Activated T-cell treated with anti-CD3 and anti-CD28 coated beads, Interleukin-2, amount 50 U/mL, for 72 hours (primary cell): ENCODE results near the gene PRKN. TPM values are rescaled to one million over a fixed set of nuclear protein-coding genes. Genes with fewer than 3 reads are reported as not detected.
"Not testable (repeated sequence)": the region's sequence is repeated elsewhere in the genome, so short reads cannot be mapped to it uniquely, and the experiment has no call there.

Experiments
- ATAC-seq, 2 donors: fragments of 150-1000 bp; cut with Tn5 transposase; replicated peaks in 1 of 2; 2 replicates each; pipeline ENCODE4 v1.10.0; 2021; ENCODE audit warnings: moderate library complexity in 2 of 2, mild to moderate bottlenecking in 1 of 2
- DNase-seq, 2 donors: peaks; one replicate each; pipeline ENCODE4 v3.0.0; 2021 to 2022; ENCODE audit warnings: mixed read lengths in 1 of 2
- H3K27ac Mint-ChIP-seq: one replicate; pipeline ENCODE4 v1.8.0; 2022; ENCODE audit warnings: mild to moderate bottlenecking, moderate library complexity, mixed read lengths
- H3K27me3 Mint-ChIP-seq: one replicate; pipeline ENCODE4 v1.8.0; 2022; ENCODE audit warnings: low read depth, mixed read lengths
- H3K36me3 Mint-ChIP-seq, 2 donors: one replicate each; pipeline ENCODE4 v1.8.0; 2022; ENCODE audit warnings: mixed read lengths in 2 of 2, mild to moderate bottlenecking in 1 of 2; ENCODE audit not compliant: insufficient read depth in 2 of 2
- H3K4me1 Mint-ChIP-seq: one replicate; pipeline ENCODE4 v1.8.0; 2022; ENCODE audit warnings: low read depth, mixed read lengths
- H3K4me3 Mint-ChIP-seq, 2 donors: one replicate each; pipeline ENCODE4 v1.8.0; 2022; ENCODE audit warnings: mild to moderate bottlenecking in 2 of 2, mixed read lengths in 2 of 2, moderate library complexity in 2 of 2
- H3K9me3 Mint-ChIP-seq, 2 donors: one replicate each; pipeline ENCODE4 v1.8.0; 2022; ENCODE audit warnings: mixed read lengths in 2 of 2
- total RNA-seq, 2 donors: library from RNA; stranded (reverse); gene quantifications; one replicate each; pipeline ENCODE4 v1.2.3, GENCODE V29; 2022

The PRKN gene
- total RNA-seq, 2 donors from 2014 or later, result 2.5 to 2.8 TPM

- no peaks in the 10 kb centered on the region for H3K36me3 Mint-ChIP-seq
- no peaks in the 10 kb centered on the region for H3K9me3 Mint-ChIP-seq
- no peak for DNase-seq
- H3K27ac Mint-ChIP-seq, result no peak overlapping the region
- no peaks in the 10 kb centered on the region for H3K4me1 Mint-ChIP-seq
- no peak for ATAC-seq
- H3K4me3 Mint-ChIP-seq, result no peak overlapping the region
- no peaks in the 10 kb centered on the region for H3K27me3 Mint-ChIP-seq
Observed at GRCh38 chr6:161903584-161904212, 823.9 kb downstream of the PRKN start.

- Mint-ChIP-seq H3K27me3 (no peaks in the 10 kb centered on the region), H3K4me3 (no peak overlapping the region), H3K27ac (no peak overlapping the region), H3K4me1 (no peaks in the 10 kb centered on the region), H3K9me3 (no peaks in the 10 kb centered on the region), H3K36me3 (no peaks in the 10 kb centered on the region)
- DNase-seq (no peak), ATAC-seq (no peak)
Observed at GRCh38 chr6:161901740-161902426, 825.7 kb downstream of the PRKN start.

GRCh38 chr6:161894436-161894835 lies 833.1 kb downstream of the PRKN start:
- DNase-seq, result no peak
- Mint-ChIP-seq H3K4me1 (no peaks in the 10 kb centered on the region), H3K4me3 (no peak overlapping the region), H3K27me3 (no peaks in the 10 kb centered on the region), H3K9me3 (no peaks in the 10 kb centered on the region), H3K36me3 (no peaks in the 10 kb centered on the region), H3K27ac (no peak overlapping the region)
- no peak for ATAC-seq

- H3K36me3 Mint-ChIP-seq, result no peaks in the 10 kb centered on the region
- H3K27me3 Mint-ChIP-seq, result no peaks in the 10 kb centered on the region
- H3K27ac Mint-ChIP-seq, result no peak overlapping the region
- H3K4me1 Mint-ChIP-seq, result no peaks in the 10 kb centered on the region
- ATAC-seq, result no peak
- no peak for DNase-seq
- H3K9me3 Mint-ChIP-seq, result no peaks in the 10 kb centered on the region
- H3K4me3 Mint-ChIP-seq, result no peak overlapping the region
Observed at GRCh38 chr6:161891542-161891941, 836.0 kb downstream of the PRKN start.

GRCh38 chr6:161890832-161891297 lies 836.7 kb downstream of the PRKN start:
- Mint-ChIP-seq H3K4me3 (no peak overlapping the region), H3K36me3 (no peaks in the 10 kb centered on the region), H3K27me3 (no peaks in the 10 kb centered on the region), H3K27ac (no peak overlapping the region), H3K9me3 (no peaks in the 10 kb centered on the region), H3K4me1 (no peaks in the 10 kb centered on the region)
- ATAC-seq, result no peak
- DNase-seq, result no peak

GRCh38 chr6:161890133-161890831 lies 837.3 kb downstream of the PRKN start:
- DNase-seq (no peak), ATAC-seq (no peak)
- no peak overlapping the region for H3K4me3 Mint-ChIP-seq
- H3K36me3 Mint-ChIP-seq, result no peaks in the 10 kb centered on the region
- no peaks in the 10 kb centered on the region for H3K27me3 Mint-ChIP-seq
- no peaks in the 10 kb centered on the region for H3K4me1 Mint-ChIP-seq
- H3K9me3 Mint-ChIP-seq, result no peaks in the 10 kb centered on the region
- H3K27ac Mint-ChIP-seq, result no peak overlapping the region

- Mint-ChIP-seq H3K27me3 (no peaks in the 10 kb centered on the region), H3K9me3 (no peaks in the 10 kb centered on the region), H3K27ac (no peak overlapping the region), H3K4me3 (no peak overlapping the region), H3K36me3 (no peaks in the 10 kb centered on the region), H3K4me1 (no peaks in the 10 kb centered on the region)
- DNase-seq, result no peak
- ATAC-seq, result no peak
Observed at GRCh38 chr6:161889324-161889723, 838.2 kb downstream of the PRKN start.

GRCh38 chr6:161886545-161886944 lies 841.0 kb downstream of the PRKN start:
- not testable (repeated sequence) for H3K4me3 Mint-ChIP-seq, H3K4me1 Mint-ChIP-seq, H3K27ac Mint-ChIP-seq, H3K9me3 Mint-ChIP-seq, H3K36me3 Mint-ChIP-seq, H3K27me3 Mint-ChIP-seq, DNase-seq, ATAC-seq

GRCh38 chr6:161884782-161885181 lies 842.8 kb downstream of the PRKN start:
- Mint-ChIP-seq H3K27me3 (no peaks in the 10 kb centered on the region), H3K4me3 (no peak overlapping the region), H3K27ac (no peak overlapping the region), H3K4me1 (no peaks in the 10 kb centered on the region), H3K9me3 (no peaks in the 10 kb centered on the region), H3K36me3 (no peaks in the 10 kb centered on the region)
- ATAC-seq, result no peak
- no peak for DNase-seq

- Mint-ChIP-seq H3K27ac (no peak overlapping the region), H3K36me3 (peaks cover 0 to 1% of the 10 kb centered on the region in 2 donors), H3K4me3 (no peak overlapping the region), H3K9me3 (peaks cover 0 to 2% of the 10 kb centered on the region in 2 donors), H3K27me3 (no peaks in the 10 kb centered on the region), H3K4me1 (no peaks in the 10 kb centered on the region)
- no peak for ATAC-seq
- DNase-seq, result no peak
Observed at GRCh38 chr6:161882196-161882765, 845.3 kb downstream of the PRKN start.

GRCh38 chr6:161880056-161880455 lies 847.5 kb downstream of the PRKN start:
- ATAC-seq (no peak), DNase-seq (no peak)
- Mint-ChIP-seq H3K27me3 (no peaks in the 10 kb centered on the region), H3K4me1 (no peaks in the 10 kb centered on the region), H3K4me3 (no peak overlapping the region), H3K27ac (no peak overlapping the region), H3K36me3 (peaks cover 0 to 1% of the 10 kb centered on the region in 2 donors), H3K9me3 (peaks cover 0 to 2% of the 10 kb centered on the region in 2 donors)

- no peak overlapping the region for H3K4me3 Mint-ChIP-seq
- H3K4me1 Mint-ChIP-seq, result no peaks in the 10 kb centered on the region
- H3K9me3 Mint-ChIP-seq, result peaks cover 0 to 2% of the 10 kb centered on the region in 2 donors
Observed at GRCh38 chr6:161876231-161876630, 851.3 kb downstream of the PRKN start.

GRCh38 chr6:161870236-161870901 lies 857.2 kb downstream of the PRKN start:
- Mint-ChIP-seq H3K27me3 (no peaks in the 10 kb centered on the region), H3K4me1 (no peaks in the 10 kb centered on the region)
- no peak for ATAC-seq

More at GRCh38 chr6:161876231-161876630, 851.3 kb downstream of the PRKN start:
- no peak for DNase-seq
- no peak for ATAC-seq
- Mint-ChIP-seq H3K27me3 (no peaks in the 10 kb centered on the region), H3K36me3 (peaks cover 0 to 1% of the 10 kb centered on the region in 2 donors), H3K27ac (no peak overlapping the region)

More at GRCh38 chr6:161870236-161870901, 857.2 kb downstream of the PRKN start:
- no peaks in the 10 kb centered on the region for H3K36me3 Mint-ChIP-seq
- H3K4me3 Mint-ChIP-seq, result no peak overlapping the region
- DNase-seq, result no peak
- peaks cover 0 to 2% of the 10 kb centered on the region in 2 donors for H3K9me3 Mint-ChIP-seq
- no peak overlapping the region for H3K27ac Mint-ChIP-seq
